ENCODE measurements around the gene PLCL2.

GRCh38 chr3:16875876-16876550 is 8.7 kb upstream of the PLCL2 start:
- TF ChIP-seq CTCF (IDR thresholded peaks at IDR 0.05) (no peak), POLR2A (IDR thresholded peaks at IDR 0.05) (no peak)

Measured in ovary (tissue), 3 donors.